Measurements from ENCODE around the gene ILK. TPM values are rescaled to one million over a fixed set of nuclear protein-coding genes. Genes with fewer than 3 reads are reported as not detected.
A peak's percentile ranks its signal among the peaks of the same experiment; 100 is the strongest.

ILK gene
- total RNA-seq, 1 donor from 2014 or later, result 118 TPM

DNA sequence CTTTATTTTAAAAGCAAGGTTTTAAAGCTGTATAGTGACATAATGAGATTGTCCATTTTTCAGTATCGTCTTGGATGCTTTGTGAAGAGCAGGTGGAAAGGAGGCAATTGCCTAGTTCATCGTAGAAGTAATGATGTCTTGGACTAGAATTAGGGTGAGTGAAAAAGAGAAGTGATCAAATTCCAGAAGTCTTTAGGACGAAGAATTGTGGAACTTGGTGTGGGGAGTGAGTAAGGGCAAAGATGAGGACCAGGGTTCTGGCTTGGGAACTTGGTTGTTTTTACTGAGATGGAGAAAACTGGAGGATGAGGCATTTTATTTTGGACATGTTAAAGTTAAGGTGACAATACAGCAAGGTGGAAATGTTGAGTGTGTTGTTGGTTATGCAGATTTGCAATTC is 1.2 kb downstream of the ILK start:
- no peak for DNase-seq (ENCODE audit: low read depth)
- H3K4me3 ChIP-seq (ENCODE audit: low read depth, low read length), result peak overlapping the region; percentile 90
- TF ChIP-seq, protein P1, sequence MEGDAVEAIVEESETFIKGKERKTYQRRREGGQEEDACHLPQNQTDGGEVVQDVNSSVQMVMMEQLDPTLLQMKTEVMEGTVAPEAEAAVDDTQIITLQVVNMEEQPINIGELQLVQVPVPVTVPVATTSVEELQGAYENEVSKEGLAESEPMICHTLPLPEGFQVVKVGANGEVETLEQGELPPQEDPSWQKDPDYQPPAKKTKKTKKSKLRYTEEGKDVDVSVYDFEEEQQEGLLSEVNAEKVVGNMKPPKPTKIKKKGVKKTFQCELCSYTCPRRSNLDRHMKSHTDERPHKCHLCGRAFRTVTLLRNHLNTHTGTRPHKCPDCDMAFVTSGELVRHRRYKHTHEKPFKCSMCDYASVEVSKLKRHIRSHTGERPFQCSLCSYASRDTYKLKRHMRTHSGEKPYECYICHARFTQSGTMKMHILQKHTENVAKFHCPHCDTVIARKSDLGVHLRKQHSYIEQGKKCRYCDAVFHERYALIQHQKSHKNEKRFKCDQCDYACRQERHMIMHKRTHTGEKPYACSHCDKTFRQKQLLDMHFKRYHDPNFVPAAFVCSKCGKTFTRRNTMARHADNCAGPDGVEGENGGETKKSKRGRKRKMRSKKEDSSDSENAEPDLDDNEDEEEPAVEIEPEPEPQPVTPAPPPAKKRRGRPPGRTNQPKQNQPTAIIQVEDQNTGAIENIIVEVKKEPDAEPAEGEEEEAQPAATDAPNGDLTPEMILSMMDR (conservative IDR thresholded peaks at IDR 0.05; ENCODE audit: low read depth, low read length), result no peak

GRCh38 chr11:6606471-6607189 is 3.1 kb downstream of the ILK start:
- TF ChIP-seq, protein P1 (conservative IDR thresholded peaks at IDR 0.05; ENCODE audit: low read depth, low read length), result no peak
- peak; percentile 85 for DNase-seq (ENCODE audit: low read depth)
- peak overlapping the region; percentile 37 for H3K4me3 ChIP-seq (ENCODE audit: low read depth, low read length)

DNA sequence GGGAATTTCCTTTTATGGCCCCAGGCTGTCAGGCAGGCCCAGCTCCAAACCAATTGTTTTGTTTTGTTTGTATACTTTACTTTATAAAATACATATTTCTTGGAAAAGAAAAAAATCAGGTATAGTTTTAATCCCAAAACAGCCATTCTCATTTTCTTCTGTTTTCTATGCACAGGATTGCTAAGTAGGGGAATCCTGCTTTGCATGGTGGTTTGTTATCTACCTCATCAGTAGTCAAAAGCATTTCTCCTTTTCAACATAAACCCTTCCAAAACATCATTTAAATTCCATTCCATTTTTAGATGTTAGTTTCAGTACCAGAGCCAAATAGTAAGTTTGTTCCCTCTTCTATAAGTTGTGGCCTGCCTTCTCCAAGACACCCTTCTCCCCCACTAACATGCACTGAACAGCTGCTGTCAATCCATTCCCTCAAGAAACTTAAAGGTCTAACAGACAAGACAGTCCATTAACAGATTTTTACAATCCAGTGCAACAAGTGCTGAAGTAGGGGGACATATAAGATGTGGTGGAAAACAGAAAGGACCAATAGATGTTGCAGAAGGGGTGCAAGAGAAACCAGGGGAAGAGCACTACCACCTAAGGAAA is 3.7 kb downstream of the ILK start:
- DNase-seq (ENCODE audit: low read depth), result no peak
- H3K4me3 ChIP-seq (ENCODE audit: low read depth, low read length), result no peak overlapping the region
- TF ChIP-seq, protein P1 (conservative IDR thresholded peaks at IDR 0.05; ENCODE audit: low read depth, low read length), result no peak

DNA sequence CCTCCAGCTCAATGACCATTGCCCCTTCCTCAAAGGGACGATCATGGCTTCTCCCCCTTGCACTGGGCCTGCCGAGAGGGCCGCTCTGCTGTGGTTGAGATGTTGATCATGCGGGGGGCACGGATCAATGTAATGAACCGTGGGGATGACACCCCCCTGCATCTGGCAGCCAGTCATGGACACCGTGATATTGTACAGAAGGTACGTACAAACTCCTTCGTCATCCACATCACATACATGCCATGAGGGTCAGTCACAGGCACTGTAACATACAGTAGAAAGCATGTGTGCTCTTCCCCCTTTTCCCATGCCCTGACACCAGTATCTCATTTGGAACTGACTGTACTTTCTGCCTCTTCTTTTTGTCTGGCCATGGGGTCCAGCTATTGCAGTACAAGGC is 4.4 kb downstream of the ILK start:
- TF ChIP-seq, protein P1 (conservative IDR thresholded peaks at IDR 0.05; ENCODE audit: low read depth, low read length), result no peak
- no peak for DNase-seq (ENCODE audit: low read depth)
- H3K4me3 ChIP-seq (ENCODE audit: low read depth, low read length), result no peak overlapping the region

DNA sequence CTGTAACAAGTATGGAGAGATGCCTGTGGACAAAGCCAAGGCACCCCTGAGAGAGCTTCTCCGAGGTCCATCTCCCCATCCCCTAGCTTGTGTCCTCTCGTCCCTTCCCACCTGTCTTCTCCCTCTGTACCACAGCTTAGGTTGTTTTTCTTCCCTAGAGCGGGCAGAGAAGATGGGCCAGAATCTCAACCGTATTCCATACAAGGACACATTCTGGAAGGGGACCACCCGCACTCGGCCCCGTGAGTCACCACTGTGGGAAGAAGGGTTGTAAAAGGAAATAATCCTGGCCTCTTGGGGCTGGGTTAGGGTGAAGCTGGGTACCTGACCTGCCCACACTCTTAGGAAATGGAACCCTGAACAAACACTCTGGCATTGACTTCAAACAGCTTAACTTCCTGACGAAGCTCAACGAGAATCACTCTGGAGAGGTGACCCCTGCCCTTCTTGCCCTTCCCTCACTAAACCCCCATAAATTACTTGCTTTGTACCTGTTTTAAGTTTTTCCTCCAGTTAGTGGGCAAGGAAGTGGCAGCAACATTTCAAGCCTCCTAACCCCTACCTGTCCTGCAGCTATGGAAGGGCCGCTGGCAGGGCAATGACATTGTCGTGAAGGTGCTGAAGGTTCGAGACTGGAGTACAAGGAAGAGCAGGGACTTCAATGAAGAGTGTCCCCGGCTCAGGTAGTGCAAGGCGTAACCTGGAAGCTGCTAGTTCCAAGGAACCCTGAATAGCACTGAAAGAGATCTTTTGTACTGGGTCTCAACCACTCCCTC is 5.3 kb downstream of the ILK start:
- DNase-seq (ENCODE audit: low read depth), result no peak
- no peak overlapping the region for H3K4me3 ChIP-seq (ENCODE audit: low read depth, low read length)
- TF ChIP-seq, protein P1 (conservative IDR thresholded peaks at IDR 0.05; ENCODE audit: low read depth, low read length), result no peak

GRCh38 chr11:6609502-6610015 is 6.0 kb downstream of the ILK start:
- no peak for DNase-seq (ENCODE audit: low read depth)
- TF ChIP-seq, protein P1 (conservative IDR thresholded peaks at IDR 0.05; ENCODE audit: low read depth, low read length), result no peak
- no peak overlapping the region for H3K4me3 ChIP-seq (ENCODE audit: low read depth, low read length)
